ENCODE results near the gene RESP18.

Gene RESP18

DNA sequence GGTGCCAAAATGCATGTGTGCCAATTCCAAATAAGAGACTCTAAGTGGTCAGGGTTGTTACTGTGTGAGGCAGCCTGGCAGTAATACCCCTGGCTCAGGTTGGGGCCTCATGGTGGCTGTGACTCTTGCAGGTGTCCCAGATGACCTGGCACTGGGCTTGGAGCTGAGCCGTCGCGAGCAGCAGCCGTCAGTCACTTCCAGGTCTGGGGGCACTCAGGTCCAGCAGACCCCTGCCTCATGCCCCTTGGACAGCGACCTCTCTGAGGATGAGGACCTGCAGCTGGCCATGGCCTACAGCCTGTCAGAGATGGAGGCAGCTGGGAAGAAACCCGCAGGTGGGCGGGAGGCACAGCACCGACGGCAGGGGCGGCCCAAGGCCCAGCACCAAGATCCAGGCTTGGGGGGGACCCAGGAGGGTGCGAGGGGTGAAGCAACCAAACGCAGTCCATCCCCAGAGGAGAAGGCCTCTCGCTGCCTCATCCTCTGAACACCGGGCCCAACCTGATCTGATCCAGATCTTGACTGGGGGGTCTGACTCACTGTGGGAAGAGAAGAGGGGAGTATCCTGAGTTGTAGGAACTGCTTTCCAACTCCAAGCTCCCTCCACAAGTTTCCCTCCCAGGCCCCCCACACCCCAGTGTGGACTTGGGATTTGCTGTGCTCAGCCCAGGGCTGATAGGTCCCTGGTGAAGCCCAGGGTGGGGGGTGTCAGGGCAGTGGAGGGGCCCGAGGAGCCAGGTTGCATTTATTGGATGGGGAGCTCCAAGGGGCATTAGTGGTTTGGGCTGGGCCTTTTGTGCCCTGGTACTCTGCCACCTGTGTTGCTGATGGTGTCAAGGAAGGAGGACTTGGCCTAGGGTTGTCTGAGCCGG lies 47.8 kb downstream of the RESP18 start:
- in situ Hi-C loops (cut with HindIII; ENCODE audit: low sequenced_read_pairs) = no loop called here
- TF ChIP-seq, protein P1, sequence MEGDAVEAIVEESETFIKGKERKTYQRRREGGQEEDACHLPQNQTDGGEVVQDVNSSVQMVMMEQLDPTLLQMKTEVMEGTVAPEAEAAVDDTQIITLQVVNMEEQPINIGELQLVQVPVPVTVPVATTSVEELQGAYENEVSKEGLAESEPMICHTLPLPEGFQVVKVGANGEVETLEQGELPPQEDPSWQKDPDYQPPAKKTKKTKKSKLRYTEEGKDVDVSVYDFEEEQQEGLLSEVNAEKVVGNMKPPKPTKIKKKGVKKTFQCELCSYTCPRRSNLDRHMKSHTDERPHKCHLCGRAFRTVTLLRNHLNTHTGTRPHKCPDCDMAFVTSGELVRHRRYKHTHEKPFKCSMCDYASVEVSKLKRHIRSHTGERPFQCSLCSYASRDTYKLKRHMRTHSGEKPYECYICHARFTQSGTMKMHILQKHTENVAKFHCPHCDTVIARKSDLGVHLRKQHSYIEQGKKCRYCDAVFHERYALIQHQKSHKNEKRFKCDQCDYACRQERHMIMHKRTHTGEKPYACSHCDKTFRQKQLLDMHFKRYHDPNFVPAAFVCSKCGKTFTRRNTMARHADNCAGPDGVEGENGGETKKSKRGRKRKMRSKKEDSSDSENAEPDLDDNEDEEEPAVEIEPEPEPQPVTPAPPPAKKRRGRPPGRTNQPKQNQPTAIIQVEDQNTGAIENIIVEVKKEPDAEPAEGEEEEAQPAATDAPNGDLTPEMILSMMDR (IDR thresholded peaks at IDR 0.05; ENCODE audit: low read depth, low read length) = no peak
- H3K4me3 ChIP-seq (ENCODE audit: low read depth, low read length) = no peak overlapping the region
- DNase-seq (ENCODE audit: low read depth, low spot score) = no peak

DNA sequence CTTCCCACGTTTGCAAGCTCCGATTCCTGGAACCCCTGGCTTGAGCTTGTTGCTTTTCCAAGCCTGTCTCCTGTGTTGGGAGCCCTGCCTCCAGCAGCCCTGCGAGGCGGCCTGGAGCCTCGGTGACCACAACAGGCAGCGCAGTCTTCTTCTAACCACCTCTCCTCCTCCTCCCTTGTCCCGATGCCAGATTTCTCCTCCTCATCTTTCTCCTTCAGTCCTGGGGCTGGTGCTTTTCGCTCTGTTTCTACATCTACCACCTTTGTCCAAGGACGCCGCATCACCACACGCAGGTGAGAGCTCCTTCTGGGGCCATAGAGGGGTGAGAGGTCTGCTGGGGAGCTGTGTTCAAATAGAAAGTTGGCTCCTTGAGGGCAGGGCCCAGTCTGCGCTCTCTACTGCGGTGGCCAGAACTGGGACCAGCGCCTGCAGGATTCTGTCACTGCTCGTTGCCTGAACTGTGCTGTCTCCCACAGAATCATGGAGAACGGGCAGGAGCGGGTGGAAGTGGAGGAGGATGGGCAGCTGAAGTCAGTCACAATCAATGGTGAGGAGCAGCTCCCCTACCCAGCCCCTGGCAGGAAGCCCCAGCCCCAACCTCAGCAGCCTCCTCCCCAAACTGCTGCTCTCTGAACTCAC lies 49.5 kb downstream of the RESP18 start:
- in situ Hi-C loops (cut with HindIII; ENCODE audit: low sequenced_read_pairs) = no loop called here
- TF ChIP-seq, protein P1 (IDR thresholded peaks at IDR 0.05; ENCODE audit: low read depth, low read length) = no peak
- H3K4me3 ChIP-seq (ENCODE audit: low read depth, low read length) = no peak overlapping the region
- DNase-seq (ENCODE audit: low read depth, low spot score) = no peak

DNA sequence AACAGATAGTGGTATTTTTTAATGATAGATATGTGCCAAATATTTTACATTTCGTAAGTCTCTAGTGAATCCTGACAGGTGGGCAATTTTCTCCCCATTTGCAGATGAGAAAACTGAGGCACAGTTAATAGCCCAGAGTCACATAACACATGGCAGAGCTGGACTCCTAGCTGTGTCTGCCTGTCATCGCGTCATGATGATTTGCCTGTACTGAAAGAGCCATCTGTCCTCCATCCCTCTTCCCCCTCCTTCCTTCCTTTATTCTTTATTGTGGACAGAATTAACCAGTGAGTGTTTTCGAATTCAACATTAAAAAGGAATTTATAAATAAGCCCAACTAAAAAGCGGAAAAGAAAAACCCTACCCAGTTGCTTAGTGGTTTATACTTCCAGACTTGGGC lies 50.2 kb downstream of the RESP18 start:
- no peak overlapping the region for H3K4me3 ChIP-seq (ENCODE audit: low read depth, low read length)
- no peak for DNase-seq (ENCODE audit: low read depth, low spot score)
- in situ Hi-C loops (cut with HindIII; ENCODE audit: low sequenced_read_pairs) = no loop called here
- TF ChIP-seq, protein P1 (IDR thresholded peaks at IDR 0.05; ENCODE audit: low read depth, low read length) = no peak

DNA sequence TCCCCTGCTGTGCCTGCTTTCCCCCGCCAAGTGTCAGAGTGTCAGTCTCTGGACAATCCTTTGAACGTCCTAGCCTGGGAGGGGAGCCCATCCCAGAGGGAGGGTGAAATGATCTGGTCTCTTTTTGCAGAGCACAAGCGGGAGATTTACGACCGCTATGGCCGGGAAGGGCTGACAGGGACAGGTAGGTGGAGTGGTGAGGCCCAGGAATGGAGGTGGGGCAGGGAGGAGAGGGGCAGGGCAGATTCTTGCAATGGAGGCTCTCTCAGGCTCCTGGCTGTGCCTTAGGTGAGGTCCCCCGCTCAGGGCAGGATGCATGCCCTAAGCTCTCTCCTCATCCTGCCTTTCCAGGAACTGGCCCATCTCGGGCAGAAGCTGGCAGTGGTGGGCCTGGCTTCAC lies 51.0 kb downstream of the RESP18 start:
- in situ Hi-C loops (cut with HindIII; ENCODE audit: low sequenced_read_pairs) = no loop called here
- TF ChIP-seq, protein P1 (IDR thresholded peaks at IDR 0.05; ENCODE audit: low read depth, low read length) = no peak
- DNase-seq (ENCODE audit: low read depth, low spot score) = no peak
- H3K4me3 ChIP-seq (ENCODE audit: low read depth, low read length) = no peak overlapping the region

DNA sequence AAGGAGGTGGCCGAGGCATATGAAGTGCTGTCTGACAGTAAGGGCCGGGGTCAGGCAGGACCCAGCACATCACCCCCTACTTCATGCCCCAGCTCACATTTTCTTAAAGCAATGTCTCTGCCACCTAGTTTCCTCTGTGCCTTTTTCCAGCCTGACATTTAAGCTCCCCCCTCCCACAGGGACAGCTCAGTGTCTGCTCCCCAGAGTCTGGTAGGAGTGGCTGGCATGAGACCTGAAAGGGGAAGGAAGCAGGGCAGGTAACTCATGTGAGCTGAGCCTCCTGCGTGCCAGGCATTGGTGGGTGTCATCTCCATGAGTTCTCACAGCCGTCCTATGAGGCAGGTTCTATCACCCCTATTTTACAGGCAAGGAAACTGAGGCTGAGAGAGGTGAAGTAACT lies 51.9 kb downstream of the RESP18 start:
- in situ Hi-C loops (cut with HindIII; ENCODE audit: low sequenced_read_pairs) = no loop called here
- H3K4me3 ChIP-seq (ENCODE audit: low read depth, low read length) = no peak overlapping the region

DNA sequence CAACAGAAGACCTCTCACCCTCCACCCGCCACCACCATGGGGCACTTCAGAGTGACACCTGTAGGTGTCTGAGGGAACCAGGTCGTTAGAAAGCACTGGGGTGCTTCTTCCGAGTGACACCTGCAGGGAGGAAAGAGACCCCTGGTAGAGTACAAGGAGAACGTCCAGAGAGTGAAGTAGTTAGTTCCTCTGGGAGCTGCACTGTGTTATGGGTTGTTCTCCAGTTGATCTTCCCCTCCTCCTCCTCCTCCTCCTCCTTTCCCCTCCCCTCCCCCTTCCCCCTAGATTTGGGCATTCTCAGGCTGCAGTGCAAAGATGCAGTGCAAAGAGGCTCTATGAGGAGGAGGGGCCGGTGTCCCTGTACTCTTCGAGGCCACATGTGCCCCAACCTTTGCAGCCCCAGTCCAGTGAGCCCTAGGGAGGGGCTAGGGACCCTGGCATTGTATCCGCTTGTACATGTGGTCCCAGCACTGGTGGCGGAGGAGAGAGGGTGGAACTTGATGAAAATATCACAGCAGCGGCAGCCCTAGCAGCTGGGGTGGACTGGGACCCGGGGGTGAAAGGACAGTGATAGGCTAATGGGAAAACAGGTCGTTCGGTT lies 52.5 kb downstream of the RESP18 start:
- in situ Hi-C loops (cut with HindIII; ENCODE audit: low sequenced_read_pairs) = no loop called here
- TF ChIP-seq, protein P1 (IDR thresholded peaks at IDR 0.05; ENCODE audit: low read depth, low read length) = no peak
- DNase-seq (ENCODE audit: low read depth, low spot score) = no peak
- H3K4me3 ChIP-seq (ENCODE audit: low read depth, low read length) = peak overlapping the region; percentile 63

More for the DNA sequence above, 51.9 kb downstream of the RESP18 start:
- TF ChIP-seq, protein P1 (IDR thresholded peaks at IDR 0.05; ENCODE audit: low read depth, low read length) = no peak
- no peak for DNase-seq (ENCODE audit: low read depth, low spot score)

All from astrocyte of the spinal cord (primary cell).